ENCODE results near the gene PLCG1.

DNA sequence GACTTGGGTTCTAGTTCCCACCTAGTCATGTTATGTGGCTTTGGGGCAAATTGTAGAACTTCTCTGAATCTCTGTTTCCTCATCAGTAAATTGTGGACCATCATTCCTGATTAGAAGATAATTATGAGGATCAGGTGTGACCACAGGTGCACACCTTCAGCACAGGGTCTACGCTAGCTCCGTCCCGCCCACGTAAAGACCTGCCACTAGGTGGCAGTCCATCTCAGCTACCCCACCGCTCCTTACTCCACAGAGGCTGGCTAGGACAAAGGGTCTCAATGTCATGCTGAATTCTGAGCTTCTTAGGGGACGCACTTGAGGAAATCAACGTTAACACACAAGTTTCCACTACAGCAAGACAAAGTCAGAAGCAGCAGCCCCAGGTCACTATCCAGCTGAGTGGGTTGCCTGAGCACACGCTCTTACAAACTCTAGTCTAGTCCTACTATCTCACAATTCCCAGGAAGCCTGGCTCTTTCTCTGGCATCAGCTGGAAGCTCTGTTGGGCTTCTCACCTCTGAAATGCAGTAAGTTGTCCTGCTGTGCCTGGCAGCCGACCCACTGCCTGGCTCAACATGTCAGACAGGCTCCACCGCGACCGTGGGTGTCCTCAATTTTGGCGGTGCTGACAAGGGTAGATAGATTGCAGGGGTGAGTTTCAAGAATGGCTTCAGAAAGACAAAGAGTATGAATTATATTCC lies 2.0 kb upstream of the PLCG1 start:
- TF ChIP-seq POLR2AphosphoS5 (IDR thresholded peaks at IDR 0.05; ENCODE audit: low read depth, low read length) (no peak), FOXP2 (optimal IDR thresholded peaks at IDR 0.05; ENCODE audit: borderline replicate concordance, extremely low read depth, extremely low read length, insufficient read depth) (no peak), SIN3A (IDR thresholded peaks at IDR 0.05; ENCODE audit: borderline replicate concordance, insufficient read depth, low read length) (no peak), TAF1 (IDR thresholded peaks at IDR 0.05; ENCODE audit: borderline replicate concordance, insufficient read depth, low read length) (no peak)
